HEK293 (cell line): ENCODE results near the gene CARD6.

ENCODE experiments used
- ATF2 ChIP-seq: fragments of 450-650 bp; formaldehyde crosslinking; IDR thresholded peaks from 2 replicates; pipeline ENCODE4 v1.5.1; 2016; ENCODE audit warnings: missing biosample characterization, missing genetic modification characterization, low read depth
- KLF10 ChIP-seq: fragments of 450-650 bp; IDR thresholded peaks from 2 replicates; pipeline ENCODE4 v1.5.1; 2018; ENCODE audit warnings: missing biosample characterization, mild to moderate bottlenecking, missing genetic modification characterization
- KLF8 ChIP-seq: fragments of 450-650 bp; formaldehyde crosslinking; IDR thresholded peaks from 2 replicates; pipeline ENCODE4 v1.5.1; 2016; ENCODE audit warnings: missing biosample characterization, missing genetic modification characterization
- OVOL3 ChIP-seq: fragments of 450-650 bp; formaldehyde crosslinking; IDR thresholded peaks from 2 replicates; pipeline ENCODE4 v1.5.1; 2016; ENCODE audit warnings: missing biosample characterization, missing genetic modification characterization
- PRDM1 ChIP-seq: fragments of 450-650 bp; formaldehyde crosslinking; IDR thresholded peaks from 2 replicates; pipeline ENCODE4; 2016; ENCODE audit warnings: missing biosample characterization, missing genetic modification characterization
- PRDM10 ChIP-seq: fragments of 450-650 bp; formaldehyde crosslinking; IDR thresholded peaks from 2 replicates; pipeline ENCODE4 v1.5.1; 2016; ENCODE audit warnings: missing biosample characterization, missing genetic modification characterization
- ZBTB17 ChIP-seq: fragments of 450-650 bp; formaldehyde crosslinking; IDR thresholded peaks from 2 replicates; pipeline ENCODE4 v1.5.1; 2016; ENCODE audit warnings: missing biosample characterization, missing genetic modification characterization
- ZBTB44 ChIP-seq: fragments of 450-650 bp; IDR thresholded peaks from 2 replicates; pipeline ENCODE4 v1.5.1; 2018; ENCODE audit warnings: missing biosample characterization, mild to moderate bottlenecking, missing genetic modification characterization
- ZBTB7A ChIP-seq: fragments of 450-650 bp; formaldehyde crosslinking; IDR thresholded peaks from 2 replicates; pipeline ENCODE4 v1.5.1; 2016; ENCODE audit warnings: low read depth, missing biosample characterization, missing genetic modification characterization
- ZFHX2 ChIP-seq: fragments of 450-650 bp; formaldehyde crosslinking; conservative IDR thresholded peaks from 2 replicates; pipeline ENCODE4 v1.5.1; 2016; ENCODE audit warnings: missing biosample characterization, missing genetic modification characterization
- ZNF121 ChIP-seq: fragments of 450-650 bp; formaldehyde crosslinking; IDR thresholded peaks from 2 replicates; pipeline ENCODE4 v1.5.1; 2016; ENCODE audit warnings: missing biosample characterization, missing genetic modification characterization
- ZNF138 ChIP-seq: fragments of 450-650 bp; formaldehyde crosslinking; IDR thresholded peaks from 2 replicates; pipeline ENCODE4 v1.5.1; 2016; ENCODE audit warnings: missing biosample characterization, missing genetic modification characterization, borderline replicate concordance
- ZNF148 ChIP-seq: fragments of 450-650 bp; formaldehyde crosslinking; IDR thresholded peaks from 2 replicates; pipeline ENCODE4 v1.5.0; 2017; ENCODE audit warnings: missing biosample characterization, missing genetic modification characterization, borderline replicate concordance
- ZNF26 ChIP-seq: fragments of 450-650 bp; formaldehyde crosslinking; IDR thresholded peaks from 2 replicates; pipeline ENCODE4 v1.5.1; 2016; ENCODE audit warnings: missing biosample characterization, missing genetic modification characterization
- ZNF280C ChIP-seq: fragments of 450-650 bp; formaldehyde crosslinking; IDR thresholded peaks from 2 replicates; pipeline ENCODE4 v1.5.1; 2016; ENCODE audit warnings: missing biosample characterization, missing genetic modification characterization
- ZNF292 ChIP-seq: fragments of 450-650 bp; formaldehyde crosslinking; IDR thresholded peaks from 2 replicates; pipeline ENCODE4 v1.5.1; 2016; ENCODE audit warnings: low read depth, missing biosample characterization, missing genetic modification characterization, borderline replicate concordance
- ZNF302 ChIP-seq: fragments of 450-650 bp; formaldehyde crosslinking; IDR thresholded peaks from 2 replicates; pipeline ENCODE4 v1.5.1; 2016; ENCODE audit warnings: missing biosample characterization, missing genetic modification characterization, low read depth
- ZNF433 ChIP-seq: fragments of 450-650 bp; formaldehyde crosslinking; IDR thresholded peaks from 2 replicates; pipeline ENCODE4 v1.5.1; 2016; ENCODE audit warnings: missing biosample characterization, missing genetic modification characterization, low read depth
- ZNF704 ChIP-seq: fragments of 450-650 bp; formaldehyde crosslinking; IDR thresholded peaks from 2 replicates; pipeline ENCODE4 v1.5.1; 2016; ENCODE audit warnings: missing biosample characterization, missing genetic modification characterization

The CARD6 gene

GRCh38 chr5:40798012-40798800 lies 43.0 kb upstream of the CARD6 start, which contains the start of gene PRKAA1 (continued):
- no peak; the same call in 1 of the 2 replicates for TF ChIP-seq ZBTB44 (tag by site-specific recombination)
- peak; percentile 86 for TF ChIP-seq PRDM10
- 0 out of 2 replicates have a peak, but pooled peaks have one; percentile 13 for TF ChIP-seq OVOL3 (tag by site-specific recombination)
- TF ChIP-seq KLF8 (tag by site-specific recombination), result peak; percentile 85
- no peak for TF ChIP-seq ZNF148 (tag by site-specific recombination)
- peak; percentile 87 for TF ChIP-seq ZBTB17 (tag by site-specific recombination)
- no peak for TF ChIP-seq ZNF280C (tag by site-specific recombination)
- TF ChIP-seq ZNF26 (tag by site-specific recombination), result no peak
- TF ChIP-seq KLF10 (tag by site-specific recombination), result no peak
- no peak for TF ChIP-seq ATF2 (tag by site-specific recombination)
- TF ChIP-seq ZNF704 (tag by site-specific recombination), result no peak
- TF ChIP-seq ZNF302 (tag by site-specific recombination), result no peak
- TF ChIP-seq ZNF138 (tag by site-specific recombination), result no peak
- peak; percentile 83 for TF ChIP-seq PRDM1
- no peak for TF ChIP-seq ZBTB7A (tag by site-specific recombination)
- no peak for TF ChIP-seq ZNF292 (tag by site-specific recombination)
- no peak for TF ChIP-seq ZNF121
- peak; percentile 91 for TF ChIP-seq ZFHX2 (tag by site-specific recombination)
- no peak for TF ChIP-seq ZNF433
